K562 (cell line): ENCODE results near the gene HAAO. TPM values are rescaled to one million over a fixed set of nuclear protein-coding genes. Genes with fewer than 3 reads are reported as not detected.

Experiments used
- RERE ChIP-seq: sonication (generic); formaldehyde crosslinking; IDR thresholded peaks from 2 replicates; pipeline ENCODE4 v1.8.0; 2023; ENCODE audit warnings: missing genetic modification reagents, mild to moderate bottlenecking, borderline replicate concordance
- ZNF639 ChIP-seq, 2 experiments: fragments of 200-800 bp in 1 of 2; sonication (Bioruptor generic) in 1 of 2; sonication (generic) in 1 of 2; formaldehyde crosslinking in 1 of 2; IDR thresholded peaks in 1 of 2; conservative IDR thresholded peaks in 1 of 2; 2 replicates each; pipeline versions ENCODE4 v1.5.0 to v1.6.1; 2016 to 2020; ENCODE audit warnings: missing compliant biosample characterization in 1 of 2, missing genetic modification characterization in 1 of 2, missing genetic modification reagents in 1 of 2
- polyA plus RNA-seq, 8 experiments: library from polyadenylated mRNA; depleted of rRNA in 4 of 8; stranded (reverse) in 5 of 8; unstranded in 3 of 8; fragments of >200 nt; fragmentation: Nextera tagmentation in 2 of 8; fragmentation: Illumina TruSeq in 1 of 8; extraction: Ambion mirVana in 2 of 8; extraction: Trizol in 1 of 8; gene quantifications; 2 replicates each; pipeline versions ENCODE4 v1.2.1 to v1.2.3, GENCODE V29; 2011 to 2014; ENCODE audit warnings: inconsistent platforms in 1 of 8, missing spikeins in 1 of 8
- total RNA-seq, 7 experiments: library from RNA; depleted of rRNA in 6 of 7; stranded (reverse); fragments of >200 nt in 6 of 7; fragmentation: Illumina TruSeq in 2 of 7; extraction: Trizol in 2 of 7; gene quantifications; 2 replicates each; pipeline versions ENCODE4 v1.2.1 to v1.2.3, GENCODE V29; 2011 to 2021; ENCODE audit warnings: low replicate concordance in 1 of 7

The HAAO gene
- total and polyA plus RNA-seq, 9 of the 15 experiments (the other 6 are each of a cell fraction or from before 2014, with no cell fraction given) = not detected

GRCh38 chr2:42796427-42797248 lies 4.3 kb upstream of the HAAO start (continued):
- TF ChIP-seq RERE (CRISPR knock-in tag) = no peak
- no peak for TF ChIP-seq ZNF639 (CRISPR knock-in tag; conservative IDR thresholded peaks at IDR 0.05 in 1 of 2, IDR thresholded peaks at IDR 0.05 in 1 of 2)
